Hematopoietic multipotent progenitor cell (in vitro differentiated cells): ENCODE data around the gene MMAB. TPM values are rescaled to one million over a fixed set of nuclear protein-coding genes. Genes with fewer than 3 reads are reported as not detected.

Source experiments
- DNase-seq, 3 donors: peaks; one replicate each; pipeline ENCODE4 v3.0.0-alpha.2; 2011 to 2015; ENCODE audit warnings: low read depth in 2 of 3, low spot score in 2 of 3
- total RNA-seq: library from RNA; depleted of rRNA; stranded (reverse); fragments of >200 nt; gene quantifications from one replicate; pipeline ENCODE4 v1.2.3, GENCODE V29; 2012

MMAB gene
- 22.9 TPM for total RNA-seq

DNA sequence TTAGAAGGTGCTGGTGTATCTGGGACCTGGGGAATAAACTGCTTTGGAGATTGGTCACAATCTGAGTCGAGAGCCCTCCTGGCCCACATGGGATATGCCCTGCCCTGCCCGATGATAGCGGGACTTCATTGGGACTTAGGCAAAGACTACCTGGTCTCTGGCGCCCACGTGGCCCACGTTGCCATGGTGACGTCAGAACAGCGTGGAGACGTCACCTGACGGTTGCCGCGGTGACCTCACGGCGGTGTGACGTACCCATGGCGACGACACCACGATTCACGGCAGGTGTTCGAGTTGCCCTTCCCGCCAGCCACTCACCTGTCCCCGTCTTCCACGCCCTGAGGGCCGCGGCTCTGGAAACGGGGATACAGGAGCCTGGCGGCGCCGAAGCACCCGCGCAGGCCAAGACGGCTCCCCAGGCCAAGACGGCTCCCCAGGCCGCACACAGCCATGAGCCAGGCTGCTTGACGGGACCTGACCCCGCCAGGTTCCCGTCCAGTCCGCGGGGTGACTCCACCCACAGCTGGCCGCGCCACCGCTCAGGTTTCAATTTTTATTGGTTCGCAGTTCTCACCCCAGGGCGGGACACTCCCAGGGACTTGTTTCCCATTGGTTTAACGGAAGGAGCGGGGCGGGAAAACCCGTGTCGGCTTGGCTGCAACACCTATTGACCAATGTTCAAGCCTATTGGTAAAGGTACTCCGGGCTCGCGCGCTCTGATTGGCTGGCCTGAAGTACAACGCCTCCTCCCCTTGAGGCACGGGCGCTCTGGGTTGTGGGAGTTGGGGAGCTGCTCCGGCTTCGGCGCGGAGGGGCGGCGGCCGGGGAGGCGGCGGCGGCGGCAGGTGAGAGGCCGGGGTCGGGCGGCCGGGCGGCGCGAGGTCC is at the start of gene MMAB, which contains the start of gene MVK:
MMAB (minus strand) TSS at position 476 of the 885 bp plus-strand sequence; CDS start at position 452, 24 bp downstream.
MVK (plus strand) TSS at position 766 of the 885 bp plus-strand sequence. CDS start 1,029 bp downstream, outside the sequence.
- DNase-seq = peak; percentile 91 to 100 (median 99)

DNA sequence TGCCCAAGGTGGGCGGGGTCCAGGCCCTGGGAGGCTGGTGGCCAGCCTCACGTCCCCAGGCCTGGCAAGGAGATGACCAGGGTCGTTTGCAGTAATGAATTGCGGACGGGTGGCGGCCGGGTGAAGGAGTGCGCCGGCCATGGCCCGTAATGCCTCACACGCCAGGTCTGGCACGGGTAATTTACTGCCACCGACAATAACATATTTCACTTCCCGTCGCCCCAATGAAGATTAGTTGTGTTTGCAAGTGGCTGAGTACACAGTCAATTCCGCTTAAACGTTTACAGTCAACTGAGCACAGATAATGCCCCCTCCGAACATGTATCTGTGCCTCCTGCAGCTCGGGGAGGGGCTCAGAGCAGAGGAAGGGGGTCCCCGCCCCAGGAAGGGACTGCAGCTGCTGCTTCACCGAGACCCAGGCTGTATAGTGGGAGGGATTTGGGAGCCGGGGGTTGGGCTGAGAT is 48.6 kb upstream of the MMAB start:
- DNase-seq = peak in 1 of 3 donors; percentile 48

DNA sequence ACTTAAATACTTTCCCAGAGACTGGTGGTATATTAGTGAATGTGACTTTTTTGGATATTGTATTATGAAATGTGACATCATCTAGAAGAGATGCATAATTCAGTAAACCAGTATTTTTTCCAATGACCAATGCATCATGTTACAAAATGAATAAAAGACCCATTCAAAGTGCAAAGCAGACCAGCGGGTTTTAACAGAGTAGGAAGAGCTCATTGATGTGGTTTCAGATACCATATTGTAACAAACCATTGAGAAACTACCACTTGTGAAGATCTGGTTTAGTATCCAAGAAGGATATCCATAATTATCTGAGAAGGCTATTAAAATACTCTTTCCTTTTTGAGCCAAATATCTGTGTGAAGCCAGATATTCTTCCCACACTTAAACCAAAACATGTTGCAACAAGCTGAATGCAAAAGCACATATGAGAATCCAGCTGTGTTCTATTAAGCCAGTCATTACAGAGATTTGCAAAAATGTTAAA is 47.9 kb upstream of the MMAB start:
- no peak for DNase-seq

DNA sequence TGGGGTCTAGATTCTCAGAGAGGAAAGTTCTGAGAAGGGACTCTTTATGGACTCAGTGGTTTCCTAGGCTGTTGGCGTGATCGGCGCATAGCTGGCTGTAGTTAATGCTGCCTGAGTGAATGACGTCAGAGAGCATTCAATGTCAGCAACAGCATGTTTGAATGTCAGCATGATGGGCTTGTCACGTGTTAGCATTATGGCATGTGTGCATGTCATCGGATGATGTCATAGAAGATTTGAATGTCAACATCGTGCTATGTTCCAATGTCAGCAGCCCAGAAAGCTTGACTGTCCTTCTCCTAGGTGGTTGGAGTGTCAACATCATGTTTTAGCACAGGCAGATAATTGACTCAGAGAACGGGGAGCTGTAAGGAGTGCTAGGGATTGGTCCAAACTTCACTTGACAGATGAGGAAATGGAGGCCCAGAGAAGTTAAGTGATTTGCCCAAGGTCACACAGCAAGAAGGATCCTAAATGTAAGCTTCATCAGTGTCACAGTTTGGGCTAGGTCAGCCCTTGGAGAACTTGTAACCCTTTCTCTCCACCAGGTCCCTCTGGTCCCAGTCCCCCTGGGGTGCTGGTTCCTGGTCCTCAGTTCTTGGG is 45.8 kb upstream of the MMAB start:
- DNase-seq = no peak

DNA sequence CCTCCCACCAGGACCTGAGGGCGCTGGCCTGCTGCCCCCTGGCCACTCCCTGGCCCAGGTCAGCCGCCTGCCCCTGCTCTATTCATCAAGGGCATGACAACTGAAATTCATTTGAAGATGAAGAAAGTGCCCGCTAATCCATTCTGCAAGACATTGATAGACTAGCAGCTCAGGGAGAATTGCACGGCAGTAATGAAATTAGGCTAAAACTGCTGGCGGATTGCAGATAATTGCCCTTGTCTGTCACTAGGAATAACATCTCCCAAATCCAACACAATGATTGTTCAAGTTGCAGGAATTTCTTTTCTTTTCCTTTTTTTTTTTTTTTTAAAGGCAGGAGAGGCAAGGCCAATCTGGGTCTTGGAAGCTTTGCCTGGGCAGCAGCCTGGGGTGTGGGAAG is 44.8 kb upstream of the MMAB start:
- no peak for DNase-seq

DNA sequence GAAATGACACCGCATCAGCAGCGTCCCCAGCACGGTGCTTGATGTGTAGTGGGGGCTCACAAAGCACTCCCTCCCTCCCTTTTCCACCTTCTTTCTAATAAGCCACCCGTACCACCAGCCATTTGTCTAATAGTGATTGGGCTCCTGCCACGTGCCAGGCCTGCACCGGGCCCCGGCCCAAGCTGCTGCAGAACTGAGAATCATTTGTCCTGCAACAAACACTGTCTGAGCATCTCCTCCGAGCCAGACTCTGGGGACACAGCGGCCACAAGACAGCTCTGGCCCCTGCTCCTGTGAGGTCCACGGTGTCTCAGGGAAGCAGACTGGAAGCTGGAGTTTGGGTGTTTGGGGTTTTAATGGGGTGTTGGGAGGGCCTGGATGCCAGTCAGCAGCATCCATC is 44.2 kb upstream of the MMAB start:
- no peak for DNase-seq

DNA sequence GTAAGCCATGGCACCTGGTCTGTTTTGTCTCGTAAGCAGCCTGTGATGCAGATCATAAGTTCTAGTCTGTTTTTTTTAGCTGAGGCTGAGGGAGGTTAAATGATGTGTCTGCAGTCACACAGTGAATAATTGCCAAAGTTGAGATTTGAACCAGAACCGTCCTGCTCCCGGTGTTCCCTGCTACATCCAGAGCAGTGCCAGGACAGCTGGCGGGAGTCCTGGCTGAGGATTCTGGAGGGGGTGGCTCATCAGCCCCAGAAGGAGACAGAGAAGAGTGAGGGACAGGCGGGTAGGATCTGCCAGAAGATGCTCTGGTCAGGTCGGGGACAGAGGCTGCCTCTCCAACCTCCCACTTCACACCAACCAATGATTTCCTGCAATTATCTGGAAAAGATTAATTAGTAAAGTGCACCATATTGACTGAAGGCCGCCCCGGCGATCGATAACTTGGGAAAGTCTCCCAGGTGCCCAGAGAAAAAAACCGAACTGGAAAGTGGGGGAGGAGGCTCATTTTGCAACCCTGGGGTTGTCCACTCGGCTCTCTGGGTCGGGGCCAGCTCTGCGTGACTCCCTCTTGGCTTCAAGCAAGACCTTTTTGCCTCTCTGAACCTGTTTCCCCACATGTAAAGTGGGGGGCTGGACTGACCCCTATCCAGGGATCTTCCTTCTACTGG is 42.4 kb upstream of the MMAB start:
- DNase-seq = no peak

DNA sequence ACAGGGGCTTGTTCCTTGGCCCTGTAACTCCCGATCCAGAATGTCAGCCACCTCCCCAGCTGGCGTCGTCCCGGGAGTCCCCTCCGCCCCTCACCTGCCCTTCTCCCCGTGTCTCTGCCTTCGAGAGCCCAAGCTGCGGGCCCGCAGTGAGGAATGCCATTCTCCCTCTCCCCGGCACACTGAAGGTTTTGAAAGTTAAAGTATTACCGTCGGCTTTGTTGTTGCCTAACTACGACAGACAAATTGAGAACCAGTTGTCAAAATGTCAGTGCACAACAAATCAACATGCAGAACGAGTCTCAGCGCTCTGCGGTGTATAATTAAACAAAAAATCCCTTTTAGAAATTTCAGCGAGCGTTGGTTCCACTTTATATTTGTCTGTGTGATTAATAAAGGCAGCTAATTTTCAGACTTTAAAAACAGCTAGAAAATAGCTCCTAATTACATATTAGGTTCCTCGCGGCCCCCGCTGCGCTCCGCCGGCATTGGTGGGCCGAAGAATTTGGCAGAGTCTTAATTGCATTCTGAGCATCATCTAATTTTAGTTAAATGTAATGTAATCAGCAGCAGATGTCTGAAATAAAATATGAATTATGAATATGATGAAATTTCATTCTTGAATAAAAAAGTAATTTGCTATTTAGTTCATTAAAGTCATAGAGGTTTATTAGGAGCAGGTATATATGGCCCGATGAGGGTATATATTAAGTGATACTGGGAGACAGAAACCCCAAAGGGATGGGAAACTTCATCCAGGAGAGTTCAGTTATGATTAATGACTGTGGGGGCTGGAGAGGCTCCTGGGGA is 40.5 kb upstream of the MMAB start:
- DNase-seq = no peak

DNA sequence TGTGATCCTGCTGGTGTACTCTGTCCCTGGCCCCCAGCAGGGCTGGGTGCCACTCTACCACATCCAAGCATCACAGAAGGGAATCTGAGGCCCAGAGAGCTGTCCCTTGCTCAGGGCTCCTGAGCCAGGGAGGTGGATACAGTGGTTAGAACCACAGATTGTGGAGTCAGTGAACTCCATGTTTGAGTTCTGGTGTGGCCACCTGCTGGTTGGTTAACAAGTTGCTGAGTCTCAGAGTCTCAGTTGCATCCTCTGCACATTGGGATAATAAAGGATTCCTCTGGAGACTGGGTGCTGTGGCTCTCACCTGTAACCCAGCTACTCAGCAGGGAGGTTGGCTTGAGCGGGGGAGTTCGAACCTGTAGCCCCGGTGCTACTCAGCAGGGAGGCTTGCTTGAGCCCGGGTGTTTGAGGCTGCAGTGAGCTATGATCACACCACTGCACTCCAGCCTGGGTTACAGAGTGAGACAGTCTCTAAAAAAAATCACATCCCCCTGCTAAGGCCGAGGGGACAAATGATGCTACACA is 39.7 kb upstream of the MMAB start:
- DNase-seq = no peak

DNA sequence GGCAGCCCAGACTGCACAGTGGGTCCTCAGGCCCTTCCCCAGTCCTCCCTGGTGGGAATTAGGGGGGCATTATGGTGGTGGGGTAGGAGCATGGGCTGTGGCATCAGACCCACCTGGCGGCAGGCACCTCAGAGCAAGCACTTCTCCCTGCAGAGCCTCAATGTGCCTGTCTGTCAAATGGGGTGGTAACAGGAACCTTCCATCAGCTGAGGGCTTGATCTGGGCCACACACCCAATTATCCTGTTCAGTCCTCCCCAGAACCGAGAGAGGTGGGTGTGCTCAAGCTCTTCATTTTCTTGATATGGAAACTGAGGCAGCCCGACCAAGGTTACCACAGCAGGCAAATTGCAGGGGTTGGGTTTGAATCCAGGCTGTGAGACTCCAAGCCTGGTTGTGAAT is 38.7 kb upstream of the MMAB start:
- no peak for DNase-seq

DNA sequence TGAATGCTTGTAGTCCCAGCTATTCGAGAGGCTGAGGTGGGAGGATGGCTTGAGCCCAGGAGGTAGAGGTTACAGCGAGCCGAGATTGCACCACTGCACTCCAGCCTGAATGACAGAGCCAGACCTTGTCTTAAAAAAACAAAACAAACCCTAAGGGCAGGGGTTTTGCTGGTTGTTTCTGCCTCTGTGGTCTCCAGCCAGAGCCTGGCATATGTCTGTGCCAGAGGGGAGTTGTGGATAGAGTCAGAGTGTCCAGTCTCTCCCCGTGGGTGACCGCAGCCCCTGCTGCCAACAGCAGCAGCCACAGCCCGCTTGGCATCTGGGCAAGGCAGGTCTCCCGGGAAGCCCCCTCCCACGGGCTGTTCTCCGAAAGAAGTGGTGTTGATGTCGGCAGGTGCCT is 37.9 kb upstream of the MMAB start:
- DNase-seq = no peak

DNA sequence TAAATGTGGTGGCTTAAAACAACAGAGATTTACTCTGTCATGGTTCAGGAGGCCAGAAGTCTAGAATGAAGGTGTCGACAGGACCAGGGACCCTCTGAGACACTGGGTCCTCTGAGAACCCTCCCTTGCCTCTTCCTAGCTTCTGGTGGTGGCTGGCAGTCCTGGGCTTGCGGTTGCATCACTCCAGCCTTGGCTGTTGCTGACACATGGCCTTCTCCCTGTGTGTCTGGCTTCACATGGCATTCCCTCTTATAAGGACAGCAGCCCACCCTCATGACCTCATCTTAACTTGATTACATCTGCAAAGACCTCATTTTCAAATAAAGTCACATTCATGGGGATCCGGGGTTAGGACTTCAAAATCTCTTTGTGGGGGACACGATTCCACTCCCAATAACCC is 37.2 kb upstream of the MMAB start:
- DNase-seq = no peak

DNA sequence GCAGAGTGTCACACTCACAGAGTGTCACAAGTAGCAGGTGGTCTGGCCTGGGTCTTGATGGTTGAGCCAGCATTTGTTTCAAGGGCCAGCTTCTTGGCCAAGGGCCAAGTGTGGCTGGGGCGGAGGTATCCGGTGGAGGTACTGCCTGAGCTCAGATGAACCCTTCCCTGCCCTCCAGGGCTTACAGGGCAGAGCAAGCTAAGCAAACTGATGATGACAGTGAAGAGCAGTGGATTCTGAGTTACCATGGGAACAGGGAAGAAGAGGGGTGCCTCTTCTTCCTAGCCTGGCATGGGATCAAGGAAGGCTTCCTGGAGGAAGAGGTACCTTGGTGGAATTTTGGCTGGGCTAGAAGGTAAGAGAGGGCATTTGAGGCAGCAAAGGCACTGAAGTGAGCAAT is 36.0 kb upstream of the MMAB start:
- no peak for DNase-seq

DNA sequence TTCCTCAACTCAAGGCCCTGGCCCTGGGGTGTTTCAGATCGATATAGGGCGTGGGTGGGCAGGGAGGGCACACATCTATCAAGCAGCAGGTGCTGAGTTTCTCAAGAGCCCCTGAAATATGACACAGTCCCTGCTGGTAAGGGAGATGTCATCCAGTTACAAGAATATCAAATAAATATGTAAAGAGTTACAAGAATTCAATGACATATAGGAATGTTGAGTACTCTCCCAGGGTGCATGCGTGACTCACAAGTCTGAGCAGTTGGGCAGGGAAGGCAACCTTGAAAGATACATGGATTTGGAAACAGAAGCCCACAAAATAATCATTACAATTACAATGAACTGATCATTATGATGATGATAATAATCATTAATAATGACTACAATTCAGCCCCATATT is 35.5 kb upstream of the MMAB start:
- DNase-seq = no peak

DNA sequence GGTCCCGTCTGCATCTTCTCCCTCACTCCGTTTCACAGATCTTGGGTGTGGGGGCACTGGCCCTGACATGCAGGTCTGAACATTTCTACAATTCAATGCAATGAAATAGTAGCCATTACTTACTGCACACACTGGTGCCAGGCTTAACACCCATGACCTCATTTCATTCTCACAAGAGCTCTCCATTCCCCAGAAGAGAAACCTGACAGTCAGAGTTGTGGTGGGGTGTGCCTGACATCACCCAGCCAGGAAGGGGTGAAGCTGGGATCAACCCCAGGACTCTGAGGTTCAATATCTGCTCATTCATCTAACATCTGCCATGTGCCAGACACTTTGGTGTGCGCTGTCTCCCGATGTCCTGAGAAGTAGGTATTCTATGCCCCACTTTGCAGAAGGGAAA is 35.0 kb upstream of the MMAB start:
- no peak for DNase-seq

DNA sequence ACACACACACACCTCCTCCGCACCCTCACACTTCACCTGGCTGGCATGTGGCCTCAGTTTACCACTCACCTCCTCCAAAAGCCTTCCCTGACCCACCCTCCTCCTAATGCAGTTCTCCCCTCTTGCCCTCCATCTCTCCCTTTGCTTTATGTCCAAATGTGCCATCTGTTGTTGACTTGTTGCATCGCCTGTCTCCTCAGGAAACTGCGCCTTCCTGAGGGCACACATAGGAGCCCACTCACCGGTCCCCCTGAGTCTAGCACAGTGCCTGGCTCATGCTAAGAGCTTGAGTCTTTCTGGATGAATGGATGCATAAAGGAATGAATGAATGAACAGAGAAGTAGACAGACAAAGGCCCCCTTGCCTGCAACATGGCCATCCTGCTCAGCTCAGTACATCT is 34.3 kb upstream of the MMAB start:
- DNase-seq = no peak

DNA sequence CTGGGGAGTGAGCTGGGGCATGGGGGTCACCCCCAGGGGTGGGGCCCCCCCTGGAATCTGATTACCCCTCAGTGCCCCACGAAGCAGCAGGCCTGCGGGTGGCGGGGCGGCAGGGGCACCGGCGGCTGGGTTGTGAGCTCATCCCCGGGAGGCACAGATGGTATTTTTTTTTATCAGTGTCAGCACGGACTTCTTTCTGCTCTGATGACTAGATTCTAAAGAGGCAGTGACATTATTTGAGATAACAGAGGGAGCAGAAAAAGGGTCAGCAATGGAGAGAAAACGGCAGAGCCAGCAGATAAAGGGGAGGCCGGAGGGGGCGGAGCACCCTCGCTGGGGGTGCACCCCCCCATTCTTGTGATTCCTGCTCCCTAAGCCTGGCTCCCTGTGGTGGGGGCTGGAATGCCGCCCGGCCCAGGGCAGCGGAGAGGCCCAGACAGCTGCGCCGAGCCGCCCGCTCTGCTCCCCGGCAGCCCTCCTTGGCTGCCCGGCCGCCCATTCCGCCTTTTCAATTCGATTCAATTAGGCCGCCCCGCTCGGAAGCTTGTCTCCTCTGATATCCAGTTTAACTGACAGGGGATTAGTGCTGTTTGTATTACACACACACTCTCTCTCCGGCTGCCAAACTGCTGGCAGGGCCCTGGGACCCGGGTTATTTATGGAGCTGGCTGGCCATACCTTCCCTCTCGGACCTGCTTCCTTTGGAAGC is 33.2 kb upstream of the MMAB start:
- DNase-seq = no peak

DNA sequence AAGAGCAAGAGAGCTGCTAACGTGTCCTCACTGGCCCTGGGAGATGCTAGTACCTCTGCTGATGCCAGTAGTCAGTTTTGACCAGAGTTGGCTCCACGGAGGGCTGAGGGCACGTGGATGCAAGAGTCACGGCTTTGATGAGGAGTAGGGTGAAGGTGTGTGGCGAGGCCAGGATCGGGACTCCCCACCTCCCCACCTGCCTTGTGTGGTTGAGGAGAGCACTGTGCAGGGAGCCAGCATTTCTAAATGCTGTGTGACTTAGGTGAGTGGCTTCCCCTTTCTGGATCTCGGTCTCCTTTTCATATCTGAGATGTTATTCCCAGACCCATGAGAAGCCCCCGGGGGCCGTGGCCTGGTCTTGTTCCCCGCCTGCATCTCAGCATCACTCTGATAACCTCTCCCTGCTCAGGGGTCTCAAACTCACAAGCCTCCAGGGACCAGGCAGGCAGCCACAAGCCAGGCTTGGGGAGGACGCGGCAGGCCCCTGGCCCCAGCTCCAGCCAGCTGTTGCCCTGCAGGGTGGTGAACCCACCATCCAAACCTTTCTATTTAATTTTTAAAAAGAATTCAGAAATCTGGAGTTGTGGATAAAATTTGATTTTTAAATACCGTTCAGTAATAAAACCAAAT is 32.4 kb upstream of the MMAB start:
- no peak for DNase-seq

DNA sequence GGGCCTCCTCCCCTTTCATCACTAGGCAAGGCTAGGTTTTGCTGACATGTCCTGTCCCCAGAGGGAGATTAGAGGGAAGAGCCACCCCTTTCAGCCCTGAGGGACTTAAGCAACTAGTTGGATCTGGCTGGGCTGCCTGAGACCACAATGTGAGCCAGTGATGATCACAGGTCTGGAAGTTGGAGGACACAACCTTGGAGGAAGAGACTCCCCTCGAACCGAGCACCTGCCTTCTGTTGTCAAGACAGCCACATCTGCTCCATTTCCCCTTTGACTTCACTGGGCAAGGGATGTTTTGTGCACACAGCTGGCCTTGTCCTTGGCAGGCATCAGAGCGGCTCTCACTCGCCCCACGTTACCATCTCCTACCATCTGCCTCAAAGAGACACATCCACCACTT is 31.7 kb upstream of the MMAB start:
- DNase-seq = no peak
